ENCODE results near the gene TMEM79. TPM values are rescaled to one million over a fixed set of nuclear protein-coding genes. Genes with fewer than 3 reads are reported as not detected.

TMEM79 gene, protein sequence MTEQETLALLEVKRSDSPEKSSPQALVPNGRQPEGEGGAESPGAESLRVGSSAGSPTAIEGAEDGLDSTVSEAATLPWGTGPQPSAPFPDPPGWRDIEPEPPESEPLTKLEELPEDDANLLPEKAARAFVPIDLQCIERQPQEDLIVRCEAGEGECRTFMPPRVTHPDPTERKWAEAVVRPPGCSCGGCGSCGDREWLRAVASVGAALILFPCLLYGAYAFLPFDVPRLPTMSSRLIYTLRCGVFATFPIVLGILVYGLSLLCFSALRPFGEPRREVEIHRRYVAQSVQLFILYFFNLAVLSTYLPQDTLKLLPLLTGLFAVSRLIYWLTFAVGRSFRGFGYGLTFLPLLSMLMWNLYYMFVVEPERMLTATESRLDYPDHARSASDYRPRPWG
- total RNA-seq (2.6 and 4.0 TPM in 2 replicates), polyA plus RNA-seq (3.0 and 4.6 TPM in 2 replicates)

DNA sequence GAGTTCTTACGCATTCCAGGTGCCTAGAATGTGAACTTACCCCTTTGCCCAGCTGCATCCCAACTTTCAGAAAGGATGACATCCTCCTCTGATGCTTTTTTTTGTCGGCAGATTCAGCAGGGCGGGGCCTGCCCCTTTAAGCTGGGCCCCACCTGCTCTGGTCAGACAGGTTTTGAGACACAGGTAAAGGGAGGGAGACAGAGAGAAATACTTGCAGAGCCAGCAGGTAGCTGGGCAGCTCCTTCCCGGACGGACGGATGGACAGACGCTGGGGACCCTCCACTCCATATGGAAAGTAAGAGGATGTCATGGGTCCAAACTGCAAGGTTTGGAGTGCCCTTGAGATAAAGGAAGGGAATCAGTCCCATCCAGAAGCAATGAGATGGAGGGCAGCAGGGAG lies at the start of gene TMEM79:
Gene TMEM79, plus strand, starts transcription at position 214 of the 400 bp plus-strand sequence. CDS start 902 bp downstream, outside the sequence.
- Histone ChIP-seq H3K27ac (peak within 1 kb of the TSS; percentile 67), H3K36me3 (no peaks in the 10 kb centered on the region), H3K4me3 (peak within 1 kb of the TSS; percentile 59)

DNA sequence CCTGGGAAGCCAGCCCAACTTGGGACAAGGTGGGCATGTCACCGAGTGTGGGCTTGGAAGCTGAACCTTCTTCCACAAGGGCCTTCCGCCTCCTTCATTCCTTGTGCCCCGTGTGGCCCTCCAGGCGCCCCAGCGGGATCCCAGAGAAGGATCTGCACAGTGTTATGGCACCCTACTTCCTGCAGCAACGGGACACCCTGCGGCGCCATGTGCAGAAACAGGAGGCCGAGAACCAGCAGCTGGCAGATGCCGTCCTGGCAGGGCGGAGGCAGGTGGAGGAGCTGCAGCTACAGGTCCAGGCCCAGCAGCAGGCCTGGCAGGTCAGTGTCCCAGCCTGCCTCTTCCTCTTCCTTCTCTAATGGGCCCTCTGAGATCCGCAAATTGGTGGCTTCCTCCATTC lies 48.0 kb upstream of the TMEM79 start:
- Histone ChIP-seq H3K4me1 (ENCODE audit: low read depth) (no peaks in the 10 kb centered on the region), H3K36me3 (peaks cover 26% of the 10 kb centered on the region), H3K27ac (no peak overlapping the region), H3K27me3 (no peaks in the 10 kb centered on the region), H3K4me3 (no peak overlapping the region), H3K9me3 (ENCODE audit: low read depth) (no peaks in the 10 kb centered on the region)
- TF ChIP-seq, protein P1, sequence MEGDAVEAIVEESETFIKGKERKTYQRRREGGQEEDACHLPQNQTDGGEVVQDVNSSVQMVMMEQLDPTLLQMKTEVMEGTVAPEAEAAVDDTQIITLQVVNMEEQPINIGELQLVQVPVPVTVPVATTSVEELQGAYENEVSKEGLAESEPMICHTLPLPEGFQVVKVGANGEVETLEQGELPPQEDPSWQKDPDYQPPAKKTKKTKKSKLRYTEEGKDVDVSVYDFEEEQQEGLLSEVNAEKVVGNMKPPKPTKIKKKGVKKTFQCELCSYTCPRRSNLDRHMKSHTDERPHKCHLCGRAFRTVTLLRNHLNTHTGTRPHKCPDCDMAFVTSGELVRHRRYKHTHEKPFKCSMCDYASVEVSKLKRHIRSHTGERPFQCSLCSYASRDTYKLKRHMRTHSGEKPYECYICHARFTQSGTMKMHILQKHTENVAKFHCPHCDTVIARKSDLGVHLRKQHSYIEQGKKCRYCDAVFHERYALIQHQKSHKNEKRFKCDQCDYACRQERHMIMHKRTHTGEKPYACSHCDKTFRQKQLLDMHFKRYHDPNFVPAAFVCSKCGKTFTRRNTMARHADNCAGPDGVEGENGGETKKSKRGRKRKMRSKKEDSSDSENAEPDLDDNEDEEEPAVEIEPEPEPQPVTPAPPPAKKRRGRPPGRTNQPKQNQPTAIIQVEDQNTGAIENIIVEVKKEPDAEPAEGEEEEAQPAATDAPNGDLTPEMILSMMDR (IDR thresholded peaks at IDR 0.05; ENCODE audit: low read depth, low read length) = no peak
- no peak for DNase-seq (ENCODE audit: low read depth in 1 of 2, low spot score in 1 of 2)

More for the DNA sequence above, at the start of gene TMEM79:
- TF ChIP-seq, protein P1 (IDR thresholded peaks at IDR 0.05; ENCODE audit: low read depth, low read length) = no peak
- H3K27me3 ChIP-seq = no peaks in the 10 kb centered on the region
- no peaks in the 10 kb centered on the region for H3K9me3 ChIP-seq (ENCODE audit: low read depth)
- H3K4me1 ChIP-seq (ENCODE audit: low read depth) = peaks cover 19% of the 10 kb centered on the region
- no peak for DNase-seq (ENCODE audit: low read depth in 1 of 2, low spot score in 1 of 2)

DNA sequence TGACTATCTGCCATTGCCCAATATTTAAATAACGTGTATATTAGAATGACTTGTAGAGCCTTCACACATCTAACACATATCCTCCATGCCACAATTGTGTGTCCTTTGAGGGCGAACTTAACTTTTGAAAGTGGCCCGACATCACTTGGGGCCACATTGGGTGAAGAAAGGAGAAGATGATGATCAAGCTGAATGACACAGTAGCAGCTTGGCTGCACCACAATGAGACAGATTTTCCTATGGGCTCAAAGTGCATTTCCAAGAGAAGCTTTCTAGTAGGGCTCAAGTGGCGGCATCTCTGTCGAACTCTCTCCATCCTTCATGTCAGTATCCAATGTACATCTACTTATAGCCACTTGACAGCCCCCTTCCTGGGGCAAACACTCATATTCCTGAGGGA lies 45.9 kb upstream of the TMEM79 start:
- TF ChIP-seq, protein P1 (IDR thresholded peaks at IDR 0.05; ENCODE audit: low read depth, low read length) = no peak
- H3K4me3 ChIP-seq = no peak overlapping the region
- peaks cover 26% of the 10 kb centered on the region for H3K36me3 ChIP-seq
- no peaks in the 10 kb centered on the region for H3K4me1 ChIP-seq (ENCODE audit: low read depth)
- H3K9me3 ChIP-seq (ENCODE audit: low read depth) = no peaks in the 10 kb centered on the region
- DNase-seq (ENCODE audit: low read depth in 1 of 2, low spot score in 1 of 2) = no peak
- no peaks in the 10 kb centered on the region for H3K27me3 ChIP-seq
- H3K27ac ChIP-seq = no peak overlapping the region

DNA sequence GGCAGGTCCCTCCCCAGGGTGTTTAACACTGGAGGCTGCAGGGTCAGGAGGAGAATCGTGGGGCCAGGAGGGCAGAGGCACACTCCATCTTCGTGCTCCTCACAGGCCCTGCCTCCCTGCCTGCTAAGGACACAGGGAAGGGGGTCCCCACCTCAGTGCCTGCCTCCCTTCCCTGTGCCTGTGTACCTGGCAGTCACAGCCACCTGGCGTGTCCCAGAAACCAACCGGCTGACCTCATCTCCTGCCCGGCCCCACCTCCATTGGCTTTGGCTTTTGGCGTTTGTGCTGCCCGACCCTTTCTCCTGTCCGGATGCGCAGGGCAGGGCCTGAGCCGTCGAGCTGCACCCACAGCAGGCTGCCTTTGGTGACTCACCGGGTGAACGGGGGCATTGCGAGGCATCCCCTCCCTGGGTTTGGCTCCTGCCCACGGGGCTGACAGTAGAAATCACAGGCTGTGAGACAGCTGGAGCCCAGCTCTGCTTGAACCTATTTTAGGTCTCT lies 42.8 kb upstream of the TMEM79 start:
- peak overlapping the region; percentile 15 for H3K27ac ChIP-seq
- no peaks in the 10 kb centered on the region for H3K9me3 ChIP-seq (ENCODE audit: low read depth)
- H3K36me3 ChIP-seq = peaks cover 13% of the 10 kb centered on the region
- DNase-seq (ENCODE audit: low read depth in 1 of 2, low spot score in 1 of 2) = peak in 1 of 2 donors; percentile 42
- H3K4me1 ChIP-seq (ENCODE audit: low read depth) = no peaks in the 10 kb centered on the region
- no peaks in the 10 kb centered on the region for H3K27me3 ChIP-seq
- TF ChIP-seq, protein P1 (IDR thresholded peaks at IDR 0.05; ENCODE audit: low read depth, low read length) = no peak
- no peak overlapping the region for H3K4me3 ChIP-seq

DNA sequence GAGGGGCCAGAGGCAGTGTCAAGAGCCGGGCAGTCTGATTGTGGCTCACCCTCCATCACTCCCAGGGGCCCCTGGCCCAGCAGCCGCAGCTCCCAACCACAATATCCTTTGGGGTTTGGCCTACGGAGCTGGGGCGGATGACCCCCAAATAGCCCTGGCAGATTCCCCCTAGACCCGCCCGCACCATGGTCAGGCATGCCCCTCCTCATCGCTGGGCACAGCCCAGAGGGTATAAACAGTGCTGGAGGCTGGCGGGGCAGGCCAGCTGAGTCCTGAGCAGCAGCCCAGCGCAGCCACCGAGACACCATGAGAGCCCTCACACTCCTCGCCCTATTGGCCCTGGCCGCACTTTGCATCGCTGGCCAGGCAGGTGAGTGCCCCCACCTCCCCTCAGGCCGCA lies 42.2 kb upstream of the TMEM79 start, which contains the start of gene BGLAP:
Gene BGLAP, plus strand, starts transcription at position 259 of the 400 bp plus-strand sequence. Its CDS starts 48 bp downstream, at position 307.
- TF ChIP-seq, protein P1 (IDR thresholded peaks at IDR 0.05; ENCODE audit: low read depth, low read length) = no peak
- DNase-seq (ENCODE audit: low read depth in 1 of 2, low spot score in 1 of 2) = no peak
- H3K4me1 ChIP-seq (ENCODE audit: low read depth) = no peaks in the 10 kb centered on the region
- no peaks in the 10 kb centered on the region for H3K27me3 ChIP-seq
- no peaks in the 10 kb centered on the region for H3K9me3 ChIP-seq (ENCODE audit: low read depth)
- peaks cover 8% of the 10 kb centered on the region for H3K36me3 ChIP-seq
- H3K27ac ChIP-seq = peak within 1 kb of the TSS; percentile 15
- H3K4me3 ChIP-seq = no peak within 1 kb of the TSS

Data from cardiac muscle cell (in vitro differentiated cells and primary cell).